ENCODE data around the gene DOCK2. TPM values are rescaled to one million over a fixed set of nuclear protein-coding genes. Genes with fewer than 3 reads are reported as not detected.
"Not testable (repeated sequence)": the region's sequence is repeated elsewhere in the genome, so short reads cannot be mapped to it uniquely, and the experiment has no call there.

The DOCK2 gene
- total RNA-seq, 1 donor from 2014 or later, result 4.6 TPM

DNA sequence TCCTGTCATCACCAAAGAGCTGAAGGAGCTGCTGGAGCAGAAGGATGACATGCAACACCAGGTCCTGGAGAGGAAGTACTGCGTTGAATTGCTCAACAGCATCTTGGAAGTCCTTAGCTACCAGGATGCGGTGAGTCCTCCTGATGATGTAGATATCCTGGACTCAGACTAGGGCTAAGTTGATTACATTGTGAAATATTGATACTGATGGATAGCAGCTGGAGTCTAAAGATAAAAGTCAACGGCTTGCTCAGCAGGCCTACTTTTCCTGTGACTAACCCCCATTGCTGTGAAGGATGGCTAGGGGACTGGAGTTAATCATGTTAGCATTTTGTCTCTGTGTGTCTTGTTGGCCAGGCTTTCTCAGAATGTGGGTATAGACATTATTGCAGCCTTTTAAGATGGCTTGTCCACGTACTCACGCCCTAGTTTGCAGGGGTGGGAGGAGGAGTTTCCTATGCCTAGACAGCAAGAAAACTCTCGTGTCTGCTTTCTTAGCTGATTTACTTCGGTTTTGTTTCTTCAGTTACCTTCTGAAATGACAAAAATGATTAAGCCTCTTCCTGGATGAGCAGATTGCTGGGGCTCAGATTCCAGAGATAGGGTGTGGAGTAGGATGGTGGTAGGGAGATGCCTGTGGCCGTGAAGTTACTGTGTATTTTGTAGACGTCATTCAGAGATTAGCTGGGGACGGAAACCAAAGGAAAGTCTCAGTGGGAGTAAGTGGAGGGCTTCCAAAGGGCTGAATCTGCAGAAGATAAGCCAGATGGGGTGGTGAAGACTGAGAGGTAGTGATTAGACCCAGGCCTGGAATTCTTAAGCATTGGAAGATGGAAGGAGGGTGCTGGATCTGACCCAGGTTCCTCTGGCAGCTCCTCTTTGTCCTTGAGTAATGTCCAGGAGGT lies 166.3 kb downstream of the DOCK2 start:
- intact Hi-C loops (cut with DNase I), result no loop called here
- no peak for DNase-seq (ENCODE audit: low spot score)

DNA sequence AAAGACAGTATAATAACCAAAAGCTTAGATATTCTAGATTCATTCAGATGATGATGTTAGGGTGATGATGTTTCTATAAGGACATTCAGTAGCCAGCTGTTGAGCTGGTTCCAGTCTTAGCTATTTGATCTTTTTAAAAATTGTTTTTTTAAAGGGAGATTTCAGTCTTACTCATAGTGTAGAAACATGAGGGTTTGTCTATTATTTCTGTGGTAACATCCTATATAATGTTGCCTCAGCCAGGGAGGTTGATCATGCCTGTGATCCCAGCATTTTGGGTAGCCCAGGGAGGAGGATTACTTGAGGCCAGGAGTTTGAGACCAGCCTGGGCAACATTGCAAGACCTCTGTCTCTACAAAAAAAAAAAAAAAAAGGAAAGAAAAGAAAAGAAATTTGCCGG lies 167.8 kb downstream of the DOCK2 start:
- intact Hi-C loops (cut with DNase I), result no loop called here
- no peak for DNase-seq (ENCODE audit: low spot score)

DNA sequence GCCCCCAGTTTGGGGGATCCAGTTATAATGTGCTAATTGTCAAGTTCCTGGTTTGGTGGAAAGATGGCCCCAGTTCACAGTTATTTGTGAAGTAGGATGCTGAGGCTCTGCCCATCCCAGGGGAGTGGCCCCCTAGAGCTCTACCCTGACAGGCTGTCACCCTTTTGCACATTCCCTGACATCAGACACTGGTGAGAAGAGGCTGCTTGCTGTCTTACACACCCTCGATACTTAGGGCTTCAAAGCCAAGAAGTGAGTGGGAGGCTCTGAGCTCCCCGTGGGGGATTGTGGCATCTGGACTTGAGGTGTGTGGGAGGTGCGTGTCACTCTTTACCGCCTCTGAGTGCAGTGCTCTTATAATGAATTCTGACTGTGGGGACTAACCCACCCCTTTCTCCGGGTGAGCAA lies 168.5 kb downstream of the DOCK2 start:
- intact Hi-C loops (cut with DNase I), result no loop called here
- DNase-seq (ENCODE audit: low spot score), result no peak

DNA sequence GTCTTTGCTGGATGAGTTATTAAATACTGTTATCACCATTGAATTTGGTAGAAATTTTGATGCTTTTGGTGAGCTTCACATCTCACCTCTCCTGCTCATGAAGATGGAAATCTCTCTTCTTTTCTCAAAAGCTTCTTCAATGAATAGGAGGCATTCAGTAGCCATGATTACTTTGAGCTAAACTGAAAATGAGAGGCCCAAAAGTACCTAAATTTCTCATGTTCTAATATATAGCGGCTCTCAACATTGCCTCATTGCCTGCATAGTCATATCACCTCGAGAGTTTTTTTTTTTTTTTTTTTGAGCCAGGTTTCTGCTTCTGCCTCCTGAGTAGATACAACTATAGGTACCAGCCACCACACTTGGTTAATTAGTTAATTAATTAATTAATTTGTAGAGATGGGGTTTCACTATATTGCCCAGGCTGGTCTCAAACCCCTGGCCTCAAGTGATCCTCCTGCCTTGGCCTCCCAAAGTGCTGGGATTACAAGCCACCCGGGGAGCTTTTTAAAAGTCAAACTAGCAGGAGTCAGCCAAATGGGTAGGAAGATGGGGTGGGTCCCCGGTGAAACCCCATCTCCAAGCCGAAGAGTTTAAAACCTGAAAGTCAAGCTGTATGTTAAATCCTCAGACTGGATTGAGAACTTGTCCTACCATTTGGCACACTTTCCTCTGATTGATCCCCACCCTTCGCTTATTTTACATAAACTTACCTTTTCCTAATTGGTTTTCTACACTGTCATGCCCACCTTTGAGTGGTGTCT lies 169.0 kb downstream of the DOCK2 start:
- DNase-seq (ENCODE audit: low spot score), result no peak
- intact Hi-C loops (cut with DNase I), result no loop called here

DNA sequence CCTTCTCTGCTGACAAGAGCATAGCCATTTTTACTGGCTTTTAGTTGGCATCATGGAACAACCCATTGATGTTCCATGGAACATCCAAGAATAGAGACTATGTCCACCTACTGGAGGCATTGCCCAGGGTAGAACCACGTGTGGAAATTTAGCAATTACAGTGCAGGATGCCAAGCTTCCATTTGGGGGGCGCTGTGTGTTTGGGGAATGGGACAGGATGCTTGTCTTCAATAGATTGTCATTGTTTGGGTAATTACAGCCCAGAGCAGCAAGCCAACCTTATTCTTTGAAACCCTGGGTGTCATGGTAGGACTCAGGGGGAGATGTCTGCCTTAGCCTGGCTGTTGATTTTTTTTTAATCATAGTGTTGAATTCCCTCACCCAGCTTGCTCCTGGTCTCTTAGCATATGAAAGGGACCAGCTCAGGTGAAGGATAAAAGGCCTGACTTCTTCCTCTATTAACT lies 171.1 kb downstream of the DOCK2 start:
- intact Hi-C loops (cut with DNase I), result no loop called here
- no peak for DNase-seq (ENCODE audit: low spot score)

DNA sequence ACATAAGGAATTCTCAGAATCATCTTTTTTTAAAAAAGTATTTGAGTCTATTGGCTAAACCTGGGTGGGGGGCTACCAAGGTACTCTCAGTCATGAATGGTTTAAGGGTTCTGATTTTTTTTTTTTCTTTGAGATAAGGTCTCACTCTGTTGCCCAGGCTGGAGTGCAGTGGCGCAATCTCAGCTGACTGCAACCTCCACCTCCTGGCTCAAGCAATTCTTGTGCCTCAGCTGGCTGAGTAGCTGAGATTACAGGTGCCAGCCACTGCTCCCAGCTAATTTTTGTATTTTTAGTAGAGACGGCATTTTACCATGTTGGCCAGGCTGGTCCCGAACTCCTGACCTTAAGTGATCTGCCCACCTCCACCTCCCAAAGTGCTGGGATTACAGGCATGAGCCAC lies 171.8 kb downstream of the DOCK2 start:
- intact Hi-C loops (cut with DNase I); DNase-seq (ENCODE audit: low spot score): not testable (repeated sequence)

DNA sequence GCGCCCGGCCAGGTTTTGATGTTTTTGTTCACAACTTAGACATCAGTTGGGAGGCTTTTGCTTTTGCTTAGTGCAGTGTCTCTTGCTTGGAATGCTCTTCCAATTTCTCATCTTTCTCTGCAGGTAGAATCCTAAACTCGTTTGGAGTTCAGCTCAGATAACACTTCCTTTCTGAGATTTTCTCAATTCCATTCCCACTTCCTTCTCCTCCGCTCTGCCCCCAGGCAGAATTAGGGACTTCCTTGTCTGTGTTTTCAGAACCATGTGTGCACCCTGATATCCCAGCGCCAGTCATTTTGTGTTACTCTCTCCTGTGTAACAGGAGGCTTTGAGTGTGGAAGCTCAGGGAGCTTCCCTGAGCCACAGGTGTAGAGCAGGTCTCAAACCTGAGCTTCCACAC lies 172.2 kb downstream of the DOCK2 start:
- DNase-seq (ENCODE audit: low spot score), result no peak
- intact Hi-C loops (cut with DNase I), result no loop called here

DNA sequence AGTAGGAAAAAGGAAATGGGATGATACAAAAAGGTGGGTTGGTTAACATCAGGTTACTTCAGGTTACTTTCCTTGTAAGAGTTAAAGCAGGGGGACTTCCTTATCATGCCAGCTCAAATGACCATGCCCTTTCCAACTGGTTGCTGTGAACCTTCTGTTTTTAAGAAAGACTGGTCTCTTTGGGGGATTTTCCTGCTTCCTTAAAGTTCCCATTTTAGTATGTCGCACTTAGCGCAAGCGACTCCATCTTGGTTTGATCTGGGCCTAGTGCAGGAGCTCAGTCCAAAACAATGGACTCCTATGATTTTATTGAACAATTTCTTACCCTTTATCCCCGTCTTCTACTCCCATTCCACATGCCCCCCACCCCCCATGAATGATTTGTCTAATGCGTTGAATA lies 173.4 kb downstream of the DOCK2 start:
- no peak for DNase-seq (ENCODE audit: low spot score)
- intact Hi-C loops (cut with DNase I), result no loop called here

DNA sequence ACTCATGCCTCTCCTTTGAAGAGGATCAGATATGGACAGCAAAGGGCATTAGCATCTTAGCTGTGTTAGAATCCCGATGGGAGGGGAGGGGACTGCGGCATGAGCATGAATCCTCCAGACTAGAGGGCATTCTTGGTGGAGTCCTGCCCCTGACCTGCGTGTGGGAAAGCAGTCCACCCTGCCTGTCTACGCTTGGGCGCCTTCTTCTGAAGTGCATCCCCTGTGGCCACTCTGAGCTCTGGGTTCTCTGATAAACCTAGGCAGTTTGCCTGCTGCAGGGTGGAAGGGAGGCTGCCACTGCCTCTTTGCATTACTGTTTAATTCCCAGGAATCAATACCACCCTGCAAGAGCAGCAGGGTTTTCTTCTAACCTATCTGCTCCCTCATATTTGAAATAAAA lies 173.9 kb downstream of the DOCK2 start:
- DNase-seq (ENCODE audit: low spot score), result no peak
- intact Hi-C loops (cut with DNase I), result no loop called here

DNA sequence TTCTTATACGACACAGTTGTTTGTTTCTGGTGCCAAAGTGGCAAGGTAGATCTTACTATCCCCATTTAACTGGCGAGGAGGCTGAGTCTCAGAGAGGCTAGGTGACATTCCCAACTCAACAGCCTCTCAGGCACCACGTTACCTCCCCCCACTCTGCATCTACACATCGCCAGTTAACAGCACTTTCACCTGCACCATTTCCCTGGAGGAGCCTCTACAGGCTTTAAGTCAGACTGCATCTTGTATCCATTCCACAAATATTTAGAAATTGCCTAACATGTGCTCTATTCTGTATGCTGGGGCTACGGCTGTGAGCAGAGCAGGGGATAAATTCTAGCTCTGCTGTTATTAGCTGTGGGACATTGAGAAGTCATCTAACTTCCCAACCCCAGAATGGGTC lies 174.6 kb downstream of the DOCK2 start:
- intact Hi-C loops (cut with DNase I), result no loop called here
- DNase-seq (ENCODE audit: low spot score), result no peak

DNA sequence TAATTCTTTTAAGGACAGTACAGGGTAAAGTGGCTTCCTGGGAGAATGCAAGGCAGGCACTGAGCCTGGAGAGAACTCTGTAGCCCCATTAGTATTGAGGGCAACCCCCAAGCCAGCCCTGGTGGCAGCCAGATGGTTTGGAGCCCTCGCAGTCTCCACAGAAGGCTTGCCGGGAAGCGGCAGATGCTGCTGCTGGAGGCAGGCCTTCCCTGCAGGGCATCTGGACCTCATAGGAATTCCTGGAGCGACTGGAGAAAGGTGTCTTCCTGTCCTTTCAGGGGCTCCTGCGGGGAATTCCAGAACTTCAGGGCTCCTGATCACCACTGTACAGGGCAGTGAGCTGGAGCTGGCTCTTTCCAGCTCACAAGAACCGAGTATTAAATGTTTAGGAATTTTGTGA lies 175.7 kb downstream of the DOCK2 start:
- DNase-seq (ENCODE audit: low spot score), result no peak

DNA sequence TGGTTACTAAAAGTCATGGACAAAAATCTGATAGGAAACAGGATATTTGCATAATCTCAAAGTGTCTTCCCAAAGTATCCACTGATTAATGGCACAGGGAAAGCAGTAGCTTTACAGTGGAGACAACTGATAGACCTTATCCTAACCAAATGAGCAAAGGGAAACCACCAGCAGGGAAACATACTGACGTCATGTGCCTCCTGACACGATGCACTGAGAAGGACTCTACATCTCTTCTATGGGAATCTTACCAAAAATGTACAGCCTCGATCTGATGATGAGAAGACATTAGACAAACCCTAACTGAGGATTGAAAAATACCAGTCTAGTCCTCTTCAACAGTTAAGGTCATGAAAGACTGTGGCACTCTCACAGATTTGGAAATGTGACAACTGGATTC lies 177.0 kb downstream of the DOCK2 start:
- intact Hi-C loops (cut with DNase I), result no loop called here
- no peak for DNase-seq (ENCODE audit: low spot score)

More for the DNA sequence above, 175.7 kb downstream of the DOCK2 start:
- intact Hi-C loops (cut with DNase I), result no loop called here

DNA sequence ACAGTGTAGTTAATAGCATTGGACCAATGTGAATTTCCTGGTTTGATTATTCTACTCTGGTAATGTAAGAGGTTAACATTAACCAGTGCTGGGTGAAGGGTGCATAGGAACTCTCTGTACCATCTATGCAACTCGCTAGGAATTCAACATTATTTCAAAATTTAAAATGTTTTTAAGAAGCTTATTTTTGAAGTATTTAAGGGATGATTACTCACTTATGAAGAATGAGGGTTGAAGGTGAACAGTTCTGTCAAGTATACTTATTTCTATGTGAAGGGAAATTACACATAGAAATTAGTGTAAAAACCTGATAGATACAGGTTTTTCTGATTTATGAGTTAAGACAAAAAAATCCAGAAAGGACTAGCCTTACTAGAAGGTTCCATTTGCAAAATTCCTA lies 177.4 kb downstream of the DOCK2 start:
- intact Hi-C loops (cut with DNase I), result no loop called here
- DNase-seq (ENCODE audit: low spot score), result no peak

DNA sequence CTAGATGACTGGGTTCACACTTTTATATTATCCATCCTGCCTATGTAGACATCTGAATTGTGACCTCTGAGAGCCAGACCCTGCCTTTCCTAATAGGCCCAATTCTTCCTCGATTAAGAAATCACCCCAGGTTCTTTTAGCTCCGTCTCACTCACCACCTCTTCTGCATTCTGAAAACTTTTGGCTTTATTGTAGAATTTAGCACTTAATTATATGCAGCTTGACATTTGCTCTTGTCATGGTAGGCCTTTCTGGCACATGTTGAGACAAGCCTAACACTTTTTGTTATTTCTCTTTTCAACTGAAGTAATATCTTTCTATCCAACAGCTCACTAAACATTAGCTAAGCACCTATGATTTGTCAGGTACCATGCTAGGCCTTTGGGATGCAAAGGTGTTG lies 180.0 kb downstream of the DOCK2 start:
- intact Hi-C loops (cut with DNase I), result no loop called here

DNA sequence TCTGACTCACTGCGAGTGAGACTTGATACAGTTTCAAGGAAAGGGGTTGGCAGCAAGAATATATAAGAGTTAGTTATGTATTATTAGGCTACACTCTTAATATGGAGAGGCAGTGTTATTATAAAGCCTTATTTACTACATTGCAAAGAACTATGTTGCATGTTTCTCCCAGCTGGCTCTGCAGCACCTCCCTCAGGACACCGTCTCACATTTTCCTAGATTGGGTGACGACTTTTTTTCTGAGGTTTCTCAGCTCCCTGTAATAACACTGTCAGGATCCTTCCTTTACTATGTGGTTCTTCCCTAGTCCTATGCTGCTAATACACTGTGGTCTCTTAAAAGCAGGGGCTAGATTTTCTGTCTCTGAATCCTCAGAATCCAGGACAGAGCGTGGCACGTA lies 189.5 kb downstream of the DOCK2 start:
- intact Hi-C loops (cut with DNase I), result no loop called here

More for the DNA sequence above, 180.0 kb downstream of the DOCK2 start:
- DNase-seq (ENCODE audit: low spot score), result no peak

DNA sequence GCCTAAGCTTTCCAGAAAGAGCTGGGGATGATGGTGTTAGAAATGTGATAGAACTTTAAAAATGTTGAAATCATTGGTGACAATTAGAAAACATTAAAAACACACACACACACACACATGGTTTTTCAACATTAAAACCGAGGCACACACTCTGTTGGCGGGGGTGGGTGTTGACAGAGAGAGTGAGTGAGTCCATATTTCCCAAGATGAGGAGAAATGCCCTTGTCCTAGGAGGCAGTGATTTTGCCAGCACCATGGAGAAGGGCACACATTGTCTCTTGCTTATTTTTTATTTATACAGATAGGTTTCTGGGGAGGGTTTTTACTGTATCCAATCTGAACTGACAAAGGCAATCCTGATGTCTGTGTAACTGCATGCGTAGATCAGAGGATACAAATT lies 190.7 kb downstream of the DOCK2 start:
- intact Hi-C loops (cut with DNase I), result no loop called here
- DNase-seq (ENCODE audit: low spot score), result no peak

More for the DNA sequence above, 189.5 kb downstream of the DOCK2 start:
- no peak for DNase-seq (ENCODE audit: low spot score)

DNA sequence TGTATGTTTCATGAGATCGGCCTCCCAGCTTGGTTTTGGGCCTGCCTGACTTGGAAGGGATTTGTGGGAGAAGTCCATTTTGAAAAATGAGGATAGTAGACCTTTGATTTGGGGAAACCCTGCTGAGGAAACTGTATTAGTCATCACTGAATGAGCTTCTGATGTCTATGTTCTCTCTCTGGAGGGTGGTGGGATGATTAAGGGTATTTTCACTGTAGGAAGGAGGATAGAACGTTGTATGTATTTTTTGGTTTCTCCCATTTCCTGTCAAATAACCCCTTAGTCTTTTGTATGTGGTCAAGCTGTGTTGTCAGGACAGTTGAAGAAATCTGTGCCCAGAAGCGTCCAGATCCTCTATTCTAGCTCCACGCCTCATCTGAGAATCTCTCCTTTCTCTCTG lies 191.3 kb downstream of the DOCK2 start:
- no peak for DNase-seq (ENCODE audit: low spot score)
- intact Hi-C loops (cut with DNase I), result no loop called here

DNA sequence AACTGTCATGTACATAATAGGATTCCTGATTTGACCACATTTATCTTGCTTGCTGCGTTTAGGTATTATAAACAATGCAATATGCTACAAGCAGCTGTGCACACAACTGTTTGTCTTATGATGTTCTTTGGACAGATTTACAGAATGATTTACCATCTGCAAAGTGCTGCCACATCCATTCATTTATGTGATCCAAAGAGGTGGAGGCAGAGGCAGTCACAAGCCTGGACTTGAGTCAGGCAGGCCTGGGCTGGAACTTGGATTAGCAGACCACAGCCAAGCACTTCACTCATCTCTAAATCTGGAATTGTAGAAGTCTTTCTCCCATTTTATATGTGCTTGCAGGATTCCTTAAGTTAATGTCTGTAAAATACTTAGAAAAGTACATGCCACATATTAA lies 194.3 kb downstream of the DOCK2 start:
- intact Hi-C loops (cut with DNase I), result no loop called here
- DNase-seq (ENCODE audit: low spot score), result no peak

DNA sequence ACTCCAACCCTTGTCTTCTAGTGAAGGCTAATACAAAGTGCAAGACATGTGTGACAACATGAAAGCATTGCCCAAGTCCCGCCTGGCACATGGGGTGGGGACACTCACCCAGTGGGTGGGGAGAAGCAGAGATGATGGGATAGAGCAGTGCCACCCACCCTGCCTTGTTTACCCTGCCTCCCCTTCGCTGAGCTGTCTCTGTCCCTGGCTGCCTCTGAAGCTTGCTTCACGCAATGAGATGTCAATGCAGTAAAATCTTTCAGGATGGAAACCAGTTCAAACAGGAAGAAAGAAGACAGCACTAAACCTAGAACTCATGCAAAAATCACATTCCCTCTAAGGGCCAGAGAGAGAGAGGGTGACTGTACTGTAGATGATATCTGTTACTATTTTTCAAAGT lies 195.2 kb downstream of the DOCK2 start:
- DNase-seq (ENCODE audit: low spot score), result no peak
- intact Hi-C loops (cut with DNase I), result no loop called here

DNA sequence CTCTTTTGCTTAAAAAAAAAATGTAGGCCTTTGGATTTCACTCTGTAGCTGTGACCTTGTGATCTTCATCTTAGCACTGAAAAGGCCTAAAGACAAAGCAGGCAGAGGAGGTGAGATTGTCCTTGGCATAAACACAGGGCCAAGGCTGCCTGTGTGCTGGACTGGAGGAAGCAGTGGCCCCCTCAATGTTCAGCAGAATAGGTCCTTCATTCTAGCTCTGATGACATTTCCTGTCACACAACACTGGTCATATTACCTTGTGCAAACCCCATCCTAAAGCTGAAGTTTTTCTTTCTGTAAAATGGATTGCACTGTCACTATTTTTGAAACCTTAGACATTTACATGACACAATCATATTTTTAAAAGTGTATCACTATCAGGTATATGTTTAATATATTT lies 195.8 kb downstream of the DOCK2 start:
- intact Hi-C loops (cut with DNase I), result no loop called here
- DNase-seq (ENCODE audit: low spot score), result no peak
